ENCODE results near the gene LPCAT3.

LPCAT3 gene

DNA sequence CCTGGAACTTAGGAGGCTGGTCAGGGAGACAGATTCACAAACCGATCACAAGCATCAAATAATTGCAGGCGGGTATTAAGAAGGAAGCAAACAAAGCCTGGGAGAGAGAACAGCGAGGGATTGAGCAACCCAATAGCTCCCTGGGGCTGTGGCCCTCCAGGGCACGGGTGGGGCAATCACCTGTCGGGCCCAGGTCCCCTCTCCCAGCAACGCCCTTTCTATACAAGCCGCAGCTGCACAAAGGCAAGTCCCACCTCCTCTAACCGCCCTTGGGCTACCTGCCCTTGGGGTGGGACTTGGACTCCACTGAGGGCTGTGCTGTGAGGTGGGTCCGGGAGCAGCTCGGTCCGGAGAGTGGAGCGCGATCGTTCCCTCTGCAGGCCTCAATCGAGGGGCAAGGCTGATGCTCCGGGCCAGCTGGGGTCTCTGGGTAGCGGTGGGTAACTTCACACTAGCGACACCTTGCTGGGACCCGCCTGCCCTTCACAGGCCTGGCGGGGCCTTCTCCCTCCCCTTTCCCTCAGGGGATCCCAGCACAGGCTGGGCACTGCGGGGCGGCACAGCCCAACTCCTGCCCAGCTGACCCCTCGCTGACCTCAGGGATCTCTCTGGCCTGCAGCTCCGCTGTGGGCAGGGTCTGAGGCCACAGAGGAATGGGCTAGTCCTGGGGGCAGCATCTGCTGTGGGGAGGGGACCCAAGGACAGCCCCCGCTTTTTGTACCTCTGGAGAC is 55.8 kb downstream of the LPCAT3 start (continued):
- TF ChIP-seq BCL11B (tag by site-specific recombination; IDR thresholded peaks at IDR 0.05; ENCODE audit: low read depth) (no peak), ZBTB8A (tag by site-specific recombination; IDR thresholded peaks at IDR 0.05) (peak; percentile 46), ZNF768 (tag by site-specific recombination; IDR thresholded peaks at IDR 0.05) (no peak), ZNF433 (tag by site-specific recombination; IDR thresholded peaks at IDR 0.05; ENCODE audit: low read depth) (no peak), ZNF558 (tag by site-specific recombination; IDR thresholded peaks at IDR 0.05) (no peak), ZNF416 (tag by site-specific recombination; IDR thresholded peaks at IDR 0.05) (no peak), ZNF654 (tag by site-specific recombination; IDR thresholded peaks at IDR 0.05; ENCODE audit: low read depth) (no peak), GLI4 (tag by site-specific recombination; IDR thresholded peaks at IDR 0.05) (no peak), ZNF677 (tag by site-specific recombination; IDR thresholded peaks at IDR 0.05) (no peak), WT1 (tag by site-specific recombination; IDR thresholded peaks at IDR 0.05) (no peak), BCL11A (tag by site-specific recombination; IDR thresholded peaks at IDR 0.05; ENCODE audit: low read depth) (no peak), ZNF266 (tag by site-specific recombination; IDR thresholded peaks at IDR 0.05; ENCODE audit: low read depth) (no peak), ZNF48 (tag by site-specific recombination; IDR thresholded peaks at IDR 0.05) (no peak), ZNF10 (tag by site-specific recombination; IDR thresholded peaks at IDR 0.05) (no peak), ZNF341 (tag by site-specific recombination; IDR thresholded peaks at IDR 0.05; ENCODE audit: low read depth) (no peak), ZNF530 (tag by site-specific recombination; IDR thresholded peaks at IDR 0.05; ENCODE audit: low read depth) (no peak), ZNF248 (tag by site-specific recombination; IDR thresholded peaks at IDR 0.05) (no peak), ZNF791 (tag by site-specific recombination; IDR thresholded peaks at IDR 0.05) (no peak), ZNF426 (tag by site-specific recombination; IDR thresholded peaks at IDR 0.05) (no peak), ZNF670 (tag by site-specific recombination; IDR thresholded peaks at IDR 0.05; ENCODE audit: low read depth) (no peak), ZNF169 (tag by site-specific recombination; IDR thresholded peaks at IDR 0.05) (no peak)
- TF ChIP-seq, protein P1, sequence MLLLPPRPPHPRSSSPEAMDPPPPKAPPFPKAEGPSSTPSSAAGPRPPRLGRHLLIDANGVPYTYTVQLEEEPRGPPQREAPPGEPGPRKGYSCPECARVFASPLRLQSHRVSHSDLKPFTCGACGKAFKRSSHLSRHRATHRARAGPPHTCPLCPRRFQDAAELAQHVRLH (tag by site-specific recombination; IDR thresholded peaks at IDR 0.05): no peak
- TF ChIP-seq, protein P2, sequence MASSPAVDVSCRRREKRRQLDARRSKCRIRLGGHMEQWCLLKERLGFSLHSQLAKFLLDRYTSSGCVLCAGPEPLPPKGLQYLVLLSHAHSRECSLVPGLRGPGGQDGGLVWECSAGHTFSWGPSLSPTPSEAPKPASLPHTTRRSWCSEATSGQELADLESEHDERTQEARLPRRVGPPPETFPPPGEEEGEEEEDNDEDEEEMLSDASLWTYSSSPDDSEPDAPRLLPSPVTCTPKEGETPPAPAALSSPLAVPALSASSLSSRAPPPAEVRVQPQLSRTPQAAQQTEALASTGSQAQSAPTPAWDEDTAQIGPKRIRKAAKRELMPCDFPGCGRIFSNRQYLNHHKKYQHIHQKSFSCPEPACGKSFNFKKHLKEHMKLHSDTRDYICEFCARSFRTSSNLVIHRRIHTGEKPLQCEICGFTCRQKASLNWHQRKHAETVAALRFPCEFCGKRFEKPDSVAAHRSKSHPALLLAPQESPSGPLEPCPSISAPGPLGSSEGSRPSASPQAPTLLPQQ (tag by site-specific recombination; IDR thresholded peaks at IDR 0.05): peak; percentile 12; the same call in 1 of the 2 replicates
- TF ChIP-seq, protein P3, sequence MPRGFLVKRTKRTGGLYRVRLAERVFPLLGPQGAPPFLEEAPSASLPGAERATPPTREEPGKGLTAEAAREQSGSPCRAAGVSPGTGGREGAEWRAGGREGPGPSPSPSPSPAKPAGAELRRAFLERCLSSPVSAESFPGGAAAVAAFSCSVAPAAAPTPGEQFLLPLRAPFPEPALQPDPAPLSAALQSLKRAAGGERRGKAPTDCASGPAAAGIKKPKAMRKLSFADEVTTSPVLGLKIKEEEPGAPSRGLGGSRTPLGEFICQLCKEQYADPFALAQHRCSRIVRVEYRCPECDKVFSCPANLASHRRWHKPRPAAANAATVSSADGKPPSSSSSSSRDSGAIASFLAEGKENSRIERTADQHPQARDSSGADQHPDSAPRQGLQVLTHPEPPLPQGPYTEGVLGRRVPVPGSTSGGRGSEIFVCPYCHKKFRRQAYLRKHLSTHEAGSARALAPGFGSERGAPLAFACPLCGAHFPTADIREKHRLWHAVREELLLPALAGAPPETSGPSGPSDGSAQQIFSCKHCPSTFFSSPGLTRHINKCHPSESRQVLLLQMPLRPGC (tag by site-specific recombination; IDR thresholded peaks at IDR 0.05): no peak
- TF ChIP-seq, protein P4, sequence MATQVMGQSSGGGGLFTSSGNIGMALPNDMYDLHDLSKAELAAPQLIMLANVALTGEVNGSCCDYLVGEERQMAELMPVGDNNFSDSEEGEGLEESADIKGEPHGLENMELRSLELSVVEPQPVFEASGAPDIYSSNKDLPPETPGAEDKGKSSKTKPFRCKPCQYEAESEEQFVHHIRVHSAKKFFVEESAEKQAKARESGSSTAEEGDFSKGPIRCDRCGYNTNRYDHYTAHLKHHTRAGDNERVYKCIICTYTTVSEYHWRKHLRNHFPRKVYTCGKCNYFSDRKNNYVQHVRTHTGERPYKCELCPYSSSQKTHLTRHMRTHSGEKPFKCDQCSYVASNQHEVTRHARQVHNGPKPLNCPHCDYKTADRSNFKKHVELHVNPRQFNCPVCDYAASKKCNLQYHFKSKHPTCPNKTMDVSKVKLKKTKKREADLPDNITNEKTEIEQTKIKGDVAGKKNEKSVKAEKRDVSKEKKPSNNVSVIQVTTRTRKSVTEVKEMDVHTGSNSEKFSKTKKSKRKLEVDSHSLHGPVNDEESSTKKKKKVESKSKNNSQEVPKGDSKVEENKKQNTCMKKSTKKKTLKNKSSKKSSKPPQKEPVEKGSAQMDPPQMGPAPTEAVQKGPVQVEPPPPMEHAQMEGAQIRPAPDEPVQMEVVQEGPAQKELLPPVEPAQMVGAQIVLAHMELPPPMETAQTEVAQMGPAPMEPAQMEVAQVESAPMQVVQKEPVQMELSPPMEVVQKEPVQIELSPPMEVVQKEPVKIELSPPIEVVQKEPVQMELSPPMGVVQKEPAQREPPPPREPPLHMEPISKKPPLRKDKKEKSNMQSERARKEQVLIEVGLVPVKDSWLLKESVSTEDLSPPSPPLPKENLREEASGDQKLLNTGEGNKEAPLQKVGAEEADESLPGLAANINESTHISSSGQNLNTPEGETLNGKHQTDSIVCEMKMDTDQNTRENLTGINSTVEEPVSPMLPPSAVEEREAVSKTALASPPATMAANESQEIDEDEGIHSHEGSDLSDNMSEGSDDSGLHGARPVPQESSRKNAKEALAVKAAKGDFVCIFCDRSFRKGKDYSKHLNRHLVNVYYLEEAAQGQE (tag by site-specific recombination; IDR thresholded peaks at IDR 0.05): no peak
- TF ChIP-seq, protein P5, sequence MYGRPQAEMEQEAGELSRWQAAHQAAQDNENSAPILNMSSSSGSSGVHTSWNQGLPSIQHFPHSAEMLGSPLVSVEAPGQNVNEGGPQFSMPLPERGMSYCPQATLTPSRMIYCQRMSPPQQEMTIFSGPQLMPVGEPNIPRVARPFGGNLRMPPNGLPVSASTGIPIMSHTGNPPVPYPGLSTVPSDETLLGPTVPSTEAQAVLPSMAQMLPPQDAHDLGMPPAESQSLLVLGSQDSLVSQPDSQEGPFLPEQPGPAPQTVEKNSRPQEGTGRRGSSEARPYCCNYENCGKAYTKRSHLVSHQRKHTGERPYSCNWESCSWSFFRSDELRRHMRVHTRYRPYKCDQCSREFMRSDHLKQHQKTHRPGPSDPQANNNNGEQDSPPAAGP (tag by site-specific recombination; IDR thresholded peaks at IDR 0.05): peak; percentile 32; the same call in 1 of the 2 replicates
- TF ChIP-seq, protein P6, sequence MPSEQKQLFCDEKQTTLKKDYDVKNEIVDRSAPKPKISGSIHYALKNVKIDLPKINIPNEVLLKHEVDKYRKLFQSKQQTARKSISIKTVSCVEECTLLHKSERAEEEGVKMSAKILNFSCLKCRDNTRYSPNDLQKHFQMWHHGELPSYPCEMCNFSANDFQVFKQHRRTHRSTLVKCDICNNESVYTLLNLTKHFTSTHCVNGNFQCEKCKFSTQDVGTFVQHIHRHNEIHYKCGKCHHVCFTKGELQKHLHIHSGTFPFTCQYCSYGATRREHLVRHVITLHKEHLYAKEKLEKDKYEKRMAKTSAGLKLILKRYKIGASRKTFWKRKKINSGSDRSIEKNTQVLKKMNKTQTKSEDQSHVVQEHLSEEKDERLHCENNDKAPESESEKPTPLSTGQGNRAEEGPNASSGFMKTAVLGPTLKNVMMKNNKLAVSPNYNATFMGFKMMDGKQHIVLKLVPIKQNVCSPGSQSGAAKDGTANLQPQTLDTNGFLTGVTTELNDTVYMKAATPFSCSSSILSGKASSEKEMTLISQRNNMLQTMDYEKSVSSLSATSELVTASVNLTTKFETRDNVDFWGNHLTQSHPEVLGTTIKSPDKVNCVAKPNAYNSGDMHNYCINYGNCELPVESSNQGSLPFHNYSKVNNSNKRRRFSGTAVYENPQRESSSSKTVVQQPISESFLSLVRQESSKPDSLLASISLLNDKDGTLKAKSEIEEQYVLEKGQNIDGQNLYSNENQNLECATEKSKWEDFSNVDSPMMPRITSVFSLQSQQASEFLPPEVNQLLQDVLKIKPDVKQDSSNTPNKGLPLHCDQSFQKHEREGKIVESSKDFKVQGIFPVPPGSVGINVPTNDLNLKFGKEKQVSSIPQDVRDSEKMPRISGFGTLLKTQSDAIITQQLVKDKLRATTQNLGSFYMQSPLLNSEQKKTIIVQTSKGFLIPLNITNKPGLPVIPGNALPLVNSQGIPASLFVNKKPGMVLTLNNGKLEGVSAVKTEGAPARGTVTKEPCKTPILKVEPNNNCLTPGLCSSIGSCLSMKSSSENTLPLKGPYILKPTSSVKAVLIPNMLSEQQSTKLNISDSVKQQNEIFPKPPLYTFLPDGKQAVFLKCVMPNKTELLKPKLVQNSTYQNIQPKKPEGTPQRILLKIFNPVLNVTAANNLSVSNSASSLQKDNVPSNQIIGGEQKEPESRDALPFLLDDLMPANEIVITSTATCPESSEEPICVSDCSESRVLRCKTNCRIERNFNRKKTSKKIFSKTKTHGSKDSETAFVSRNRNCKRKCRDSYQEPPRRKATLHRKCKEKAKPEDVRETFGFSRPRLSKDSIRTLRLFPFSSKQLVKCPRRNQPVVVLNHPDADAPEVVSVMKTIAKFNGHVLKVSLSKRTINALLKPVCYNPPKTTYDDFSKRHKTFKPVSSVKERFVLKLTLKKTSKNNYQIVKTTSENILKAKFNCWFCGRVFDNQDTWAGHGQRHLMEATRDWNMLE (tag by site-specific recombination; conservative IDR thresholded peaks at IDR 0.05; ENCODE audit: low read depth): no peak

All from HEK293 (cell line).